ENCODE results near the gene PRPF40A. TPM values are rescaled to one million over a fixed set of nuclear protein-coding genes. Genes with fewer than 3 reads are reported as not detected.
A peak's percentile ranks its signal among the peaks of the same experiment; 100 is the strongest.

The PRPF40A gene
- total and polyA plus RNA-seq, 9 of the 15 experiments (the other 6 are each of a cell fraction or from before 2014, with no cell fraction given), result 168 to 304 (median 264) TPM

- TF ChIP-seq ZNF592 (IDR thresholded peaks at IDR 0.05), result 0 out of 2 replicates have a peak, but pooled peaks have one; percentile 21
- TF ChIP-seq ZNF551 (CRISPR knock-in tag; IDR thresholded peaks at IDR 0.05), result no peak
- peak; percentile 44 for TF ChIP-seq EWSR1 (IDR thresholded peaks at IDR 0.05; ENCODE audit: borderline replicate concordance, low read depth, partially characterized antibody)
- no peak for TF ChIP-seq JUNB (CRISPR knock-in tag; conservative IDR thresholded peaks at IDR 0.05)
- TF ChIP-seq PHB (CRISPR knock-in tag; IDR thresholded peaks at IDR 0.05), result no peak
- TF ChIP-seq RUNX1 (IDR thresholded peaks at IDR 0.05; ENCODE audit: low read depth), result no peak
- no peak for TF ChIP-seq HDAC6 (IDR thresholded peaks at IDR 0.05; ENCODE audit: low read depth, low read length)
- TF ChIP-seq ZNF655 (CRISPR knock-in tag; IDR thresholded peaks at IDR 0.05), result no peak
- no peak for TF ChIP-seq NCOA1 (IDR thresholded peaks at IDR 0.05; ENCODE audit: low read depth)
- TF ChIP-seq MAX (CRISPR knock-in tag; IDR thresholded peaks at IDR 0.05), result no peak
- TF ChIP-seq ZBTB9 (CRISPR knock-in tag; IDR thresholded peaks at IDR 0.05), result no peak
- no peak for TF ChIP-seq HNRNPH1 (optimal IDR thresholded peaks at IDR 0.05; ENCODE audit: low read depth, low read length)
- TF ChIP-seq TFE3 (CRISPR knock-in tag; IDR thresholded peaks at IDR 0.05), result no peak
- no peak for TF ChIP-seq C11orf30 (IDR thresholded peaks at IDR 0.05; ENCODE audit: low read depth)
- no peak for TF ChIP-seq ZNF436 (CRISPR knock-in tag; IDR thresholded peaks at IDR 0.05)
- no peak for TF ChIP-seq ZNF280B (CRISPR knock-in tag; IDR thresholded peaks at IDR 0.05)
Observed at GRCh38 chr2:152740743-152741328, 23.6 kb upstream of the PRPF40A start (continued).
